Erythroblast (primary cell): ENCODE results near the gene TBX2.
A peak's percentile ranks its signal among the peaks of the same experiment; 100 is the strongest.

Source experiments
- DNase-seq, 2 experiments: peaks; one replicate each; lab custom pipeline; 2025; lab: John Stamatoyannopoulos, UW
- GATA1 ChIP-seq: IDR thresholded peaks from 2 replicates; pipeline ENCODE4 v1.6.1; 2011; ENCODE audit warnings: low read depth, mild to moderate bottlenecking, control low read depth, low read length, moderate library complexity
- POLR2A ChIP-seq: IDR thresholded peaks from 2 replicates; pipeline ENCODE4 v1.6.1; 2011; ENCODE audit warnings: mild to moderate bottlenecking, low read length

TBX2 gene

DNA sequence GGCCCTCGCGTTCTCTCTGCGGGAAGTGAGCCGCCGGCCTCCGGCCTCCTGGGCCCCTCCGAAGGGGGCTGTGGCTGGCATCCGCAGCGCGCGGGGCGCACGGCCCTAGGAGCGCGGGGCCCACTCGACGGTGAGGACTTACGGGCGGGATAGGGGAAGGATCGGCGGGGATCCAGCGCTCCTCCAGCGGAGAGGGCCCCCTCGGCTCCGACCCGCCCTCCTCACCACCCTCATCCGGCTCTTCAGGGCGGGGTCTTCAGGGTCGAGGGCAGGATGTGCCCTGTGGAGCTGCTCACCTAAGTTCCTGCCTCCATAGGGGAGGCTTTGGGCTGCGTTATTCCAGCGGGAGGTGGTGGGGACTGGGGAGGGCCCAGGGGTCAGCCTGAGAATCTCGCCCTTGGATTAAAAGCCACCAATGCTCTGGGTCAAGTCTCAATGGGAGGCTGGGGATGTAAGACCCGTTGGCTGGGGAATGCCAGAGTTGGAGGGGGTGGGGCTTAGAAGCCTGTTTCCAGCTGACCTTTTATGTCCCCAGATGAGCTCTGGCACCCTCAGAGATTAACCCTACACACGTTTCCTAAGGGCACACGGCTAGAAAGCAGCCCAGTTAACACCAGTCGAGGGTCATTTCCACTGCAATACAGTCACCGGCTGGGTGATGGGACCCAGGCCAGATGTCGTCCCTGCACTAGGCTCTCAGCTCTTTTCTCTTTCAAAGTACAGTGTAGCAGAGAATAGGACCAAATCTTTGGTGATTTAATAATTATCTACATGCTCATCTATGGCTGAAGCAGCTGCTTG lies 13.4 kb downstream of the TBX2 start:
- TF ChIP-seq POLR2A (no peak), GATA1 (no peak)
- no peak for DNase-seq

DNA sequence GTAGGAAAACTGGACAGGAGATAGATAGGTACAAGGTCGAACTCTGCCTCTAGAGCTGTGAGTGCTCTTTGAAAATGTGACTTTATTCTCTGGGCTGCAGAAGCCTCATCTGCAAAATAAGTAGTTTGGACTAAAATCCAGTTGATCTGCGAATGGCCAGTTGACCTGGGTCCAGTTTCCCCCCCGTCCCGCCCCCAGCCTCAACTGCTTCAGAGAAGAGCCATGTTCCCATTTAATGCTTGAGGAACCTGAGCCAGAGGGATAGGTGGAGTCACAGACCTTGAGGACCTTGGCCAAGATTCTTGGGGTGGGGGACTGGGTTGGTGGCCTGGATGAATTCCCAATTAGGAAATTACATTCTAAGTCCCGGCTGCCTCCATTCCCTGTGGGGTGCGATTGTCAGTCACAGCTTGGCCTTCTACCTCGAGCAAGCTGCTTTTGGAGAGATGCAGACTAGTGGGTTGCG lies 14.1 kb downstream of the TBX2 start:
- DNase-seq = no peak
- no peak for TF ChIP-seq POLR2A
- no peak for TF ChIP-seq GATA1

DNA sequence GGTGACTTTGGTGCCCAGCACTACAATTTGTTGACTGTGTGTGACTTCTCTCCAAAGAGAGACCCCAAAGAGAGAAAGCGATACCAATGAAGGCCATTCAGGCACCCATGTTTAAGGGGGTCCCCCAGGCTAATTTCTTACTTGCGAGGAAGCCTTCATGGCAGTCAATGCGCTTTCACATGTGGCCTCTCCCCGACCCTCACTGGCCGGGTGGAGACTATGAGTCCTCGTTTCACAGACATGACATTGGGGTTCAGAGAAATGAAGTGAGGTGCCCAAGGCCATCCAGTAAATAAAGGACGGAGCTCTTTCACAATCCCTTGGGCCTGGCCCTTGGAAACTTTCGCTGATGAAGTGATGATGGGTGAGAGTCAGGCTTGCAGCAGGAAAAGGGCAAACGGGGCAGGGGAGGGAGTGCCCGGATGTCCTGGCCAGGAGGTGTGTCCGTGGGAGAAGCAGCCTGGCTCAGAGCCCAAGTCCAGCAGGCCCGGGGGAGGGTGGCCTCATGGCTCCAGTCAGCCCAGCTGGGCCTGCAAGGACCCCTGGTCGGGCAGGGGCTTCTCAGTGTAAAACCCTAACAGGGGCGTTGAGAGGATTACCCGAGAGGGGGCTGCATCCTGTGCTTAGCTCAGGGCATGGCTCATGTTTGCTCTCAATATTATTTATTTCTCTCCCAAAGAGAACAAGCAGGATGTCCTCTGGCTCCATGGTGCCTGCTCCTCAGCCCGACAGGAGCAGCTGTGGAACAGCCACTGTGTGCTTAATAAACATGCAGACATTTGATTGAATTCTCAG lies 14.7 kb downstream of the TBX2 start:
- no peak for TF ChIP-seq POLR2A
- TF ChIP-seq GATA1 = no peak
- DNase-seq = no peak

DNA sequence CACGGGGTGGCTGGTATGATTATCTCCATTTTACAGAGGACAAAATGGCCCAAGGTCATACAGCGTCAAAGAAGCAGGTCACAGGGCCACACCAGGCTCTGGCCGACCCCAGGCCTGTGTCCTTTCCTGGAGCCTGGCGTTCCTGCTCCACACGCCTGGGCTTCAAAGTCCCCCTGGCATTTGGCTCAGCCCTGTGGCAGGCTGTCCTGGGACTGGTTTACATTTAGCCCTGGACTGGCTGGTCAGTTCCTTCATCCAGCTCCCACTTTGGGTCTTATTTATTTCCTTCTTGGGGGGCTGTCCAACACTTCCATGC lies 15.3 kb downstream of the TBX2 start:
- TF ChIP-seq POLR2A = no peak
- no peak for TF ChIP-seq GATA1
- no peak for DNase-seq

DNA sequence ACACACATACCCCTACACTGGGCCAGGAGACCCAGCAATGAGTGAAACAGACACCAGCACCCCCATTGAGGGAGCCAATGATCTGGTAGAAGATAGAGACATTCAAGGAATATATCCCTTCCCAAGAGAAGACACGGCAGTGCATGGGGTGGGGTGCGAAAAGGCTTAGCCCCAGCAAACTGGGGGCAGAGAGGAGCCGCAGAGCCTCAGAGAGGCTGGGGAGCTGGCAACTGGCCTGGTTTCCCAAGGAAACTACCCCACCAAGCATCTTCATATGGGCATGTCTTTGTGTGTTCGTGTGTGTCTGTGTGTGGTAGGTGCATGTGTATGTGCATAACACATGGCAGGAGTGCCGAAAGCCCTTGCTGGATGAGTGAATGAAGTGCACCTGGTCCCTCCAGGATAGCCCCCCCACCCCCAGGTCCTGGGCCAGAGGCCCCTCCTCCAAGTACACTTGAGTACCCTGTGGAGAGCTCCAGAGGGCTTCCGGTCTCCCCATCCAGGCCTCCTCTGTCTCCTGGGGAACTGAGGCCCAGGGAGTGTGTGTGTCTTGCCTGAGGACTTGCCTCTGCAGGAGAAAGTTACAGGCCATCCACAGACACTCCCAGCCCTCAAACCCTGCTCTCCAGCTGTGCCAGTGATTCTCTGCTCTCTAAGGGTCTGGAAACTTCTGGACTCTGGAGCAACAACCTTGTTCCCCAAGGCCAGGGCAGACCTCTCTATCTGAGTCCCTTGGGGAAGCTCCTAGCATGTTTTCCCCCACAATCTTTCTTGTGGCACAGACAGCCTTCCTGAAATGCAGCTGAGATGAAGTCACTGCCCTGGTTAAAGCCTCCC lies 15.9 kb downstream of the TBX2 start:
- TF ChIP-seq GATA1 (no peak), POLR2A (no peak)
- no peak for DNase-seq

DNA sequence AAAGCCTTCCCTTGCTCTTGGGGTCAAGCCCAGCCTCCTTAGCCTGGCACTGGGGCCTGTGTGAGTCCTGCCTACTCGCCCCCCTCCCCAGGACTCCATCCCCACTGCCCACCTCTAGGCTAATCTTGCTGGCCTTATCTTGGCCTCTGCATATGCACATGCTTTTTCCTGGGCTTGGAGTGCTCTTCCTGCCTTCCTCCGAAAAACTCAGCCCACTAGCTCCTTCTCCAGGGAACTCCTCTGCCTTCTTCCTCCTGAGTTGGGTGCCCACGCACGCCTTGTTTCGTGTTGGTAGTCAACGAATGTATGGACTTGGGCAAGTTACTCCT lies 16.5 kb downstream of the TBX2 start:
- TF ChIP-seq POLR2A (no peak), GATA1 (no peak)
- no peak for DNase-seq

DNA sequence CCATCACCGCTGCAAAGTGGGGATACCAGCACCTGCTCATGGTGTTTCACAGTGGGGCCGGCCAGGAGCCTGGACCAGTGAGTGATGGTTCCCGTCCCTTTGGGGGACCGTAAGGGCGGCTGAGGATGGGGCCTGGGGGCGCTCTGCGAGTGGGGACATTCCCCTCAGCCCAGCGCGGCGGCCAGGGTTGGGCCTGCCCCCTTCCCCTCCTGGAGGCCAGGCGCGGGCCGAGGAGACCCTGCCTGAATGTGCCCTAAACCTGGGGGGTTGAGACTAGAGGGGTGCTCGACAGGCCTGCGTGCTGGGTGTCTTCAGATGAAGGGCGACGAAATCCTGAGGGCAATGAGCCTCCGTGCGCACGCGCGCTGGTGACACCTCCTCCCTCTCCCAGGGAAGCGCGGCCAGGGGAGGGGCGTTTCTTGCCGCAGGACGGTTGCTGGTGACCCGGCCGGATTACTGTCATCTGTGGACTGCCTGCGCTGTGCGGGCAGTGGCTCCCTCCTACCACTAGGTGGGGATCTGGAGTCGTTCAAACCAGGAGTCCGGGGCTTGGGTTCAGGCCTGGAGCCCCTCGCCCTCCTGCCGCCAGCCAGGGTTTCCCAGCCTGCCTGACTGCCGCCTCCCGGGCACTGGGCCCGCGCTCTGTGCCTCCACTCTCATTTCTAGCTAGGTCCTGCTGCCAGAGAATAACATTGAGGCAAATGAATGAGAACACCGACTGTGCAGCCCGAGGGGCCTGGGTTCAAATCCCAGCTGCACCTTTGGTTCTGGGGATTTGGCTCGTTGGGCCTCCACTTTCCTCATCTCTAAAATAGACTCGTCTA lies 17.1 kb downstream of the TBX2 start:
- peak; percentile 68 to 76 for DNase-seq
- no peak for TF ChIP-seq GATA1
- no peak for TF ChIP-seq POLR2A

DNA sequence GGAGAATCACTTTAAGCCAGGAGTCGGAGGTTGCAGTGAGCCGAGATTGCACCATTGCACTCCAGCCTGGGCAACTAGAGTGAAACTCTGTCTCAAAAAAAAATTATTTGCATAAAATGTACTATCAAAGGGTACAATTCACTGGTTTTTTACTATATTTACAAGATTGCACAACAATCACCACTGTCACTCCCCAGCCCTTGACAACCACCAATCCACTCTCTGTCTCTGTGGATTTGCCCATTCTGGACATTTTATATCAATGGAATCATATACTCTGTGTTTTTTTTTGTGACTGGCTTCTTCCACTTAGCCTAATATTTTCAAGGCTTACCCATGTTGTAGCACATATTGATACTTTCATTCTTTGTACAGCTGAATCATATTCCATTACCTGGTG lies 18.8 kb downstream of the TBX2 start:
- DNase-seq = no peak
- TF ChIP-seq POLR2A (no peak), GATA1 (no peak)

DNA sequence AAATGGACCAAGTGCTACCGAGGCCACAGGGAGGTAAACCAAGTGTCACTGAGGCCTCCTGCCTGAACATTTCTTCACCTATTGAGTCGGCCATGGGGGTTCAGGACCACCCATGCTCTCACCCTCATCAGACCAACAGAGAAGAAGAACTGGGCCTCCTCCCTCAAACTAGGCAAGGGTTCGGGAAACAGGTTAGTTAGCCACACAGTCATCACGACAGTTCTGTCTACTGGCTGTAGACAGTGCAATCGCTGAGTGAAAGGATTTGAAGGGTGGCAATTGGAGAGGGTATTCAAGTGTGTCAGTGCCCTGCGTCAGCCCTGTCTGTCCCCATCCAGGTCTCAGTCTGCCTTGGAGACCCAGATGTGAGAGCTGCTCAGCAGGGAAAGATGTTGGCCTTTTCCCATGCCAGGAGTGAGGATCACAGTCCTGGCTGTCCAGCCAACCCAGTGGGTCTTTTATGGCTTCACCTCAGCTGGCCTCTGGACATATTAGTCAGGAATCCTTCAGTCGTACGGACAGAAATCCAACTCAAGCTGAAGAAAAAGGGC lies 19.9 kb downstream of the TBX2 start:
- TF ChIP-seq POLR2A (no peak), GATA1 (no peak)
- no peak for DNase-seq

DNA sequence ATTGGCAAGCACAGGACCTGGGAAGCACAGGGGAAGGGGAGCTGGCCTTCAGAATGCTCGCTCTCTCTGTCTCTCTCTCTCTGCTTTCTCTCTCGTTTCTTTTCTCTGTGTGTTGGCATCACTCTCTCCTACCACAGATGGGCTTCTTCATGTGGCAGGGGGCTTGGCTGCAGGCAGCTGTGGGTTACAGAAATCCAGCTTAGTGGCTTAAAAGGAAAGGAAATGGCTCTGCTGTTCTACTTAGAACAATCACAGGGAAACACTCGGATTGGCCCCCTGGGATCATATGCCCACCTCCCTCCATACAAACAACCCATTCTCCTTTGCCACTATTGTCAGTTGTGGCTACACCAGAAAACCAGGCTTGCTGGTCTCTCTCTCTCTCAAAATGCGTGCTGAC lies 20.4 kb downstream of the TBX2 start:
- DNase-seq = no peak
- TF ChIP-seq POLR2A = no peak
- no peak for TF ChIP-seq GATA1

DNA sequence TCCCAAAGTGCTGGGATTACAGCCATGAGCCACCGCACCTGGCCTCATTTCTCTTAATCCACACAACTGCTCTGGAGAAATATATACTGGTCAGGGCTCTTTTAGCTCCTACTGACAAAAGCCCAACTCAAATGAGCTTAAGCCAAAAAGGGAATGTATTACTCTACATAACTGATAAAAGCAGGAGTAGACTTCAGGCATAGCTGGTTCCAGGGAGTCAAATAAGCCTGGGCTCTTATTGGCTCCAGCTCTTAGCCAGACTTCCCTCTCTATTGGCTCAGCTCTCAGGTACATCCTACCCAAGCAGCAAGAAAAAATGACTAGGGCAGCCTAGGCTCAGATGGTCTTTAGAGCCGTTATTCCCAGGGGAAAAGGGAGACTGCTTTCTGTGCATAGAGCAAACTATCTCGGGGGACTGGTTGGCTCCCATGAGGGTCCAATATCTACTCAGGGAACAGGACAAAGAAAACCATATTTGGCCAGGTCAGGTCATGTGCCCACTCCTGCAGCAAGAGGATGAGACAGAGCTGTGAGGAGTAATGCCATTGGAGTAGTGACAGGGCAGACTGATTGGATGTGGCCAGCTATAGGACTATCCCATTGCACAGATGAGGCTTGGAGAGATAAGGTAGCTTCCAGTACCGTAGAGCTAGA lies 21.2 kb downstream of the TBX2 start:
- no peak for TF ChIP-seq POLR2A
- TF ChIP-seq GATA1 = no peak
- no peak for DNase-seq

DNA sequence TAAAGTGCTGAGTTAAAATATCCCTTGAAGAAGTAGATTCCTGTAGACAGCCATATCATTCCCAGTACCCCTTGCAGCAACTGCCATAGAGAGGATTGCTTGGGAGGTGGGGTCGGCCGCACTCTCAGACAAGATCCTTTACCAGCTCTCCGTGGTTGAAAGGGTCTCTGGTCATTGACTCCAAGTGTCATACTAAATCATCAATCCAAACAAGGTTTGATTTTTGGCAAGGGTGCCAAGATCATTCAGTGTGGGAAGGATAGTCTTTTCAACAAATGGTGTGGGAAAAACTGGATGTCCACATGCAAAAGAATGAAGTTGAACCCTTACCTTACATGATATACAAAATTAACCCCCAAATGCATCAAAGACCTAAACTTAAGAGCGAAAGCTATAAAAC lies 21.8 kb downstream of the TBX2 start:
- TF ChIP-seq GATA1 (no peak), POLR2A (no peak)
- DNase-seq = no peak
